GM10266 (cell line): ENCODE measurements around the gene ZNF319.

Source experiments
- DNase-seq: peaks from one replicate; pipeline ENCODE4 v3.0.0; 2012; ENCODE audit errors: extremely low spot score
- CTCF ChIP-seq: IDR thresholded peaks from 2 replicates; pipeline ENCODE4 v1.5.1; 2012; ENCODE audit warnings: mild to moderate bottlenecking, low read depth; ENCODE audit not compliant: control insufficient read depth, insufficient read depth; ENCODE audit errors: missing control alignments

Gene ZNF319

GRCh38 chr16:58029410-58029809 is 28.9 kb upstream of the ZNF319 start:
- no peak for TF ChIP-seq CTCF
- no peak for DNase-seq

DNA sequence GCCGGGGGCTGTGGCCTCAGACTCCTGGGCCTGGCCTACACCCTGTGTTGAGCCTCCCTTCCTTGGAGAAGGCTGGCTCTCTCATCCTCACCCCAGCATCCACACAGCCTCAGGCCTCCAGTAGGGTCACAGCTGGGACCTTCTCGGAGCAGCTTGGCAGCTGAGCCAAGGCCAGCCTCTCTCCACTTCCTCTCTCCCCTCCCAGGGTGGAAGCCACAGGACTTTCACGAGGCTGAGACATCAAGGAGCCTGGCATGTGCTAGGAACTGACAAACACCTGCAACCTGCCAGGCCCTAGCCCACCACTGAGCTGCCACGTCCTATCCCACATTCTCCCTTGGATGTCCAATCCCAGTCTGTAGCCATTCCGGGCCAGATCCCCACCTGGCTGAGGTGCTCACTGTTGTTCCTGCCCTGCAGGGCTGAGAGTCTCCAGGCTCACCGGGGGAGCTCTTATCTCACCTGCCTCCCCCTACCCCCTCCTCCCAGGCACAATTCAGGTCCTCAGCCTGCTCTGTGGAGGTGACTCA is 28.1 kb upstream of the ZNF319 start:
- DNase-seq: no peak
- no peak for TF ChIP-seq CTCF

DNA sequence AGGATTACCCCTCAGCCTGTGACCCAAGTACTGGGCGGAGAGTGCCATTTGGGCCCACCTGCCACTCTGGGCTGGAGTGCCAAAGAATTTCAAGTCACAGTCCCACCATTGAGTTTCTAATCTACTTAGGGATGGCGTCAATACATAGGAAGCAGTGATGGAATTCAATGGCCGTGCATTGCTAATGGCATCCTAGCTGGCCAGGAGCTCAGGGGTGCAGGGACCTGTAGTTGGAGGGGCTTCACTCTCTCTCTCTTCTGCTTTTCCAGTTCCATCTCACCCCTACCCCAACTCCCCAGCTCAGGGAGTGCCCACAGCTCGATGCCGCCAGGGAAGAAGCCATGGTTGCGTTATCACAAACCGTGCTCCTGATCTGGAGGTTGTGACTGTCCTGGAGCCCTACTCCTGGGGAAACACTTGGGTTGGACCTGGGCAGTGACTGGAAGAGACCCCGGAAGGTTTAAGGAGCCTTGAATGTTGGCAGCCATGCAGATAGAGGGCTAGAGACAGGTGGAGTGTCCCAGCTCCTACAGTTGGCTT is 27.5 kb upstream of the ZNF319 start:
- no peak for TF ChIP-seq CTCF
- DNase-seq: no peak

GRCh38 chr16:58027161-58027915 is 26.9 kb upstream of the ZNF319 start:
- TF ChIP-seq CTCF: no peak
- no peak for DNase-seq

GRCh38 chr16:58026705-58027160 is 26.3 kb upstream of the ZNF319 start:
- no peak for TF ChIP-seq CTCF
- no peak for DNase-seq

GRCh38 chr16:58026139-58026704 is 25.8 kb upstream of the ZNF319 start:
- DNase-seq: no peak
- no peak for TF ChIP-seq CTCF

DNA sequence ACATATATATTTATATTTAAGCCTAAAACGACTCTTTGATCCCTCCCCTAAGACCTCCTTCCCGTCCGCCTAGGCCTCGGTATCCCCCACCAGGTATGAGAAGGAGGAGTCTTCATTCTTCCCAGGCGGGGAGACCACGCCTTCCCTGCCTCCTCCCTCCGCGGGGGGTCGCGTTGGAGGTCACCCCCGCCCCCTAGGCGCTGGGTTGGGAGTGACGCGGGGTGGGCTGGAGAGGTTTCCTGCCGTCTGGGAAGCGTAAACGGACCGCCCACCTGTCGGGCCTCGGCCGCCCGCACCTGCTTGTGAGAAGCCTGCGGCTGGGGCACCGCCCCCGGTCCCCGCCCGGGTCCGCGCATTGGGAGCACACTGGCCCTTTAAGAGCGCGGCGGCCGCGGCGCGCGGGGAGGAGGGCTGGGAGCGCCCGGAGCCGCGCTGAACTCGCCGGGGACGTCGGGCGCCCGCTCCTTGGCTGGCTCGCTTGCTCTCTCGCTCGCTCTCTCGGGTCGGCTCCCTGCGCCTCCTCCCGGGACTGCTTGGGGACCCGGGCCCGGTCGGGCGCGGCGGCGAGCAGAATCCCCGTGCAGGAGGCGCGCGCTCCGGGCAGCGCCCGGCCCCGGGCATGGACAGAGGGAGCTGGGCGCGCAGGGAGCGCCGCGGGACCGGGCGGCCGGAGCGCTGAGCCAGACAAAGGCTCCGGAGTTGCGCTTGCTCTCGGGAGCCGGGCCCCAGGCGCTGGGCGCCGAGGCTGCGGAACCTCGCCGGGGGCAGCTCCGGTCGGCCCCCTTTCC is 25.1 kb upstream of the ZNF319 start, which contains the start of gene MMP15:
Gene MMP15 (plus strand): TSS at position 404 of the 788 bp plus-strand sequence. CDS start 597 bp downstream, outside the sequence.
- TF ChIP-seq CTCF: no peak
- peak; percentile 80 for DNase-seq
